ENCODE results near the gene UBE2E1.

UBE2E1 gene

GRCh38 chr3:23804441-23805209 is 1.1 kb upstream of the UBE2E1 start:
- in situ Hi-C loops (cut with HindIII; ENCODE audit: low sequenced_read_pairs) = no loop called here
- TF ChIP-seq CTCF (IDR thresholded peaks at IDR 0.05; ENCODE audit: low read depth, low read length) = no peak
- DNase-seq (ENCODE audit: low read depth, low spot score) = no peak
- no peak overlapping the region for H3K4me3 ChIP-seq (ENCODE audit: low read depth, low read length)

- DNase-seq (ENCODE audit: low read depth, low spot score) = no peak
- H3K4me3 ChIP-seq (ENCODE audit: low read depth, low read length) = peak overlapping the region; percentile 69
- TF ChIP-seq CTCF (IDR thresholded peaks at IDR 0.05; ENCODE audit: low read depth, low read length) = no peak
- in situ Hi-C loops (cut with HindIII; ENCODE audit: low sequenced_read_pairs) = no loop called here
Observed at GRCh38 chr3:23805210-23805632, 534 bp upstream of the UBE2E1 start.

GRCh38 chr3:23806534-23807423 is 1.0 kb downstream of the UBE2E1 start:
- in situ Hi-C loops (cut with HindIII; ENCODE audit: low sequenced_read_pairs) = no loop called here
- no peak for TF ChIP-seq CTCF (IDR thresholded peaks at IDR 0.05; ENCODE audit: low read depth, low read length)
- peak; percentile 20 for DNase-seq (ENCODE audit: low read depth, low spot score)
- peak overlapping the region; percentile 69 for H3K4me3 ChIP-seq (ENCODE audit: low read depth, low read length)

- DNase-seq (ENCODE audit: low read depth, low spot score) = peak; percentile 37
- in situ Hi-C loops (cut with HindIII; ENCODE audit: low sequenced_read_pairs) = no loop called here
- peak overlapping the region; percentile 69 for H3K4me3 ChIP-seq (ENCODE audit: low read depth, low read length)
- TF ChIP-seq CTCF (IDR thresholded peaks at IDR 0.05; ENCODE audit: low read depth, low read length) = no peak
Observed at GRCh38 chr3:23807424-23808015, 1.8 kb downstream of the UBE2E1 start.

GRCh38 chr3:23808525-23808924 is 2.8 kb downstream of the UBE2E1 start:
- DNase-seq (ENCODE audit: low read depth, low spot score) = no peak
- TF ChIP-seq CTCF (IDR thresholded peaks at IDR 0.05; ENCODE audit: low read depth, low read length) = no peak
- in situ Hi-C loops (cut with HindIII; ENCODE audit: low sequenced_read_pairs) = no loop called here
- no peak overlapping the region for H3K4me3 ChIP-seq (ENCODE audit: low read depth, low read length)

GRCh38 chr3:23809294-23809693 is 3.5 kb downstream of the UBE2E1 start:
- no peak for TF ChIP-seq CTCF (IDR thresholded peaks at IDR 0.05; ENCODE audit: low read depth, low read length)
- H3K4me3 ChIP-seq (ENCODE audit: low read depth, low read length) = no peak overlapping the region
- in situ Hi-C loops (cut with HindIII; ENCODE audit: low sequenced_read_pairs) = no loop called here
- DNase-seq (ENCODE audit: low read depth, low spot score) = no peak

All from astrocyte of the spinal cord (primary cell).